Activated T-helper 17 cell treated with anti-CD3 and anti-CD28 coated beads, Interleukin-2, amount 50 U/mL, for 72 hours (primary cell): ENCODE data around the gene PAX3. TPM values are rescaled to one million over a fixed set of nuclear protein-coding genes. Genes with fewer than 3 reads are reported as not detected.
"Not testable (repeated sequence)": the region's sequence is repeated elsewhere in the genome, so short reads cannot be mapped to it uniquely, and the experiment has no call there.

Experiments used
- ATAC-seq: fragments of 150-1000 bp; cut with Tn5 transposase; replicated peaks from 2 replicates; pipeline ENCODE4 v1.10.0; 2021; ENCODE audit warnings: mild to moderate bottlenecking, moderate library complexity
- H3K27ac Mint-ChIP-seq: one replicate; pipeline ENCODE4 v1.8.0; 2022; ENCODE audit warnings: mixed read lengths
- H3K27me3 Mint-ChIP-seq: one replicate; pipeline ENCODE4 v1.8.0; 2022; ENCODE audit warnings: mixed read lengths
- H3K36me3 Mint-ChIP-seq: one replicate; pipeline ENCODE4 v1.8.0; 2022; ENCODE audit warnings: low read depth, mild to moderate bottlenecking, mixed read lengths
- H3K4me1 Mint-ChIP-seq: one replicate; pipeline ENCODE4 v1.8.0; 2022; ENCODE audit warnings: mixed read lengths
- H3K4me3 Mint-ChIP-seq: one replicate; pipeline ENCODE4 v1.8.0; 2022; ENCODE audit warnings: mild to moderate bottlenecking, mixed read lengths
- H3K9me3 Mint-ChIP-seq: one replicate; pipeline ENCODE4 v1.8.0; 2022; ENCODE audit warnings: mixed read lengths
- total RNA-seq, 2 donors: library from RNA; stranded (reverse); gene quantifications; one replicate each; pipeline ENCODE4 v1.2.3, GENCODE V29; 2022

The PAX3 gene
- total RNA-seq, 2 donors from 2014 or later, result not detected

DNA sequence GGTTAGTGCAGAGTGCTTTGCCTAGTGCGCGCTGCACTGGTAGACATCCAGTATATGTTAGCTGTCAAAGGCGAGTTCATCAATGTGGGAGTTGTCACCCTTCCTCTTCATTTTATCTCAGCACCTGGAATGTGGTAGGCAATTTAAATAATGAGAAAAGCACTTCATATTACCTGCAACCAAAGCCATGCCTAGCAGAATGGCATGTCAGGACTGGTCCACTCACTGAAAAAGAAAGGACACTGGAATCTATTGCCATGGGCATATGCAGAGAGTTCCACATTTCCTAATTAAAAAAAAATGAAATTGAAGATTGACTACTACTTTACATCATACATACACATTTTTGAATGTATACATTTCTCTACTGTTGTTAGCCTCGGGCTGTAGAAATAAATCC, 139.6 kb downstream of the PAX3 start:
- H3K4me1 Mint-ChIP-seq, result no peaks in the 10 kb centered on the region
- no peak overlapping the region for H3K27ac Mint-ChIP-seq
- ATAC-seq, result no peak
- H3K36me3 Mint-ChIP-seq, result no peaks in the 10 kb centered on the region
- H3K4me3 Mint-ChIP-seq, result no peak overlapping the region
- peaks cover 12% of the 10 kb centered on the region for H3K27me3 Mint-ChIP-seq
- H3K9me3 Mint-ChIP-seq, result no peaks in the 10 kb centered on the region

- H3K27ac Mint-ChIP-seq, H3K9me3 Mint-ChIP-seq, H3K4me3 Mint-ChIP-seq, H3K36me3 Mint-ChIP-seq, H3K27me3 Mint-ChIP-seq, ATAC-seq, H3K4me1 Mint-ChIP-seq: not testable (repeated sequence)
Observed at GRCh38 chr2:222155003-222155664, 143.7 kb downstream of the PAX3 start.

Other genes with a start within 250 kb of the PAX3 start
- 10 to 100 TPM in 1 of 2 donors, 1 to 10 TPM in 1; 3.0 to 17.0 TPM for gene SGPP2, start 125.5 kb upstream of the PAX3 start, total RNA-seq